Stimulated activated CD8-positive, alpha-beta memory T cell treated with anti-CD3 and anti-CD28 coated beads, Interleukin-12 subunit alpha, Interleukin-12 subunit beta, amount 100 ng/mL, for 24 hours (primary cell): Measurements from ENCODE around the gene LRRC57.
"Not testable (repeated sequence)": the region's sequence is repeated elsewhere in the genome, so short reads cannot be mapped to it uniquely, and the experiment has no call there.

ENCODE experiments used
- DNase-seq: peaks from one replicate; pipeline ENCODE4 v3.0.0-alpha.2; 2020; ENCODE audit errors: extremely low read depth

The LRRC57 gene

GRCh38 chr15:42548249-42549031 lies at the start of gene LRRC57, which contains the start of gene HAUS2:
TSS of gene LRRC57 (minus strand) at chr15:42548793. CDS start at chr15:42548434, 359 bp downstream.
TSS of gene HAUS2 (plus strand) at chr15:42548838. CDS start at chr15:42548873, 35 bp downstream.
- peak; percentile 70 for DNase-seq

GRCh38 chr15:42595626-42596240 lies 47.1 kb upstream of the LRRC57 start:
- DNase-seq = no peak

- DNase-seq = no peak
Observed at GRCh38 chr15:42594095-42594494, 45.5 kb upstream of the LRRC57 start.

- no peak for DNase-seq
Observed at GRCh38 chr15:42593143-42593542, 44.5 kb upstream of the LRRC57 start.

GRCh38 chr15:42592716-42593115 lies 44.1 kb upstream of the LRRC57 start:
- DNase-seq = no peak

- no peak for DNase-seq
Observed at GRCh38 chr15:42591238-42591934, 42.8 kb upstream of the LRRC57 start.

GRCh38 chr15:42590619-42591237 lies 42.1 kb upstream of the LRRC57 start:
- DNase-seq = no peak

GRCh38 chr15:42584031-42584765 lies 35.6 kb upstream of the LRRC57 start:
- no peak for DNase-seq

GRCh38 chr15:42582569-42583375 lies 34.2 kb upstream of the LRRC57 start:
- DNase-seq = no peak

GRCh38 chr15:42581272-42581730 lies 32.7 kb upstream of the LRRC57 start:
- peak; percentile 51 for DNase-seq

- DNase-seq = no peak
Observed at GRCh38 chr15:42578984-42579537, 30.5 kb upstream of the LRRC57 start.

GRCh38 chr15:42577514-42578031 lies 29.0 kb upstream of the LRRC57 start:
- no peak for DNase-seq

GRCh38 chr15:42576776-42577175 lies 28.2 kb upstream of the LRRC57 start:
- no peak for DNase-seq

- DNase-seq = no peak
Observed at GRCh38 chr15:42576040-42576594, 27.5 kb upstream of the LRRC57 start.

GRCh38 chr15:42575188-42576039 lies 26.8 kb upstream of the LRRC57 start, which contains the start of gene STARD9:
TSS of gene STARD9 (plus strand) at chr15:42575606. CDS start at chr15:42575716, 110 bp downstream.
- DNase-seq = peak; percentile 89

GRCh38 chr15:42558739-42559138 lies 10.1 kb upstream of the LRRC57 start:
- DNase-seq = no peak

GRCh38 chr15:42556550-42557207 lies 8.1 kb upstream of the LRRC57 start:
- DNase-seq = not testable (repeated sequence)

- no peak for DNase-seq
Observed at GRCh38 chr15:42553554-42553953, 5.0 kb upstream of the LRRC57 start.
